IPS-15b (cell line): ENCODE measurements around the gene C3orf49.

Experiments used
- H3K27me3 ChIP-seq: one replicate; pipeline ENCODE4 v1.6.1; 2013; ENCODE audit warnings: low read length; ENCODE audit not compliant: control insufficient read depth, insufficient read depth
- H3K36me3 ChIP-seq: one replicate; pipeline ENCODE4 v1.6.1; 2013; ENCODE audit warnings: low read length; ENCODE audit not compliant: control insufficient read depth, insufficient read depth
- H3K4me1 ChIP-seq: one replicate; pipeline ENCODE4 v1.6.1; 2013; ENCODE audit warnings: mild to moderate bottlenecking, low read length; ENCODE audit not compliant: control insufficient read depth, insufficient read depth
- H3K4me3 ChIP-seq: one replicate; pipeline ENCODE4 v1.5.1; 2013; ENCODE audit warnings: low read depth, low read length
- H3K9ac ChIP-seq: one replicate; pipeline ENCODE4 v1.6.1; 2013; ENCODE audit warnings: low read depth, mild to moderate bottlenecking, low read length
- H3K9me3 ChIP-seq: one replicate; pipeline ENCODE4 v1.6.1; 2013; ENCODE audit warnings: mild to moderate bottlenecking, low read length; ENCODE audit not compliant: control insufficient read depth, insufficient read depth

The C3orf49 gene

GRCh38 chr3:63896332-63897030 lies 77.4 kb downstream of the C3orf49 start:
- Histone ChIP-seq H3K27me3 (no peaks in the 10 kb centered on the region), H3K9me3 (no peaks in the 10 kb centered on the region), H3K36me3 (no peaks in the 10 kb centered on the region), H3K4me3 (no peak overlapping the region), H3K9ac (no peak overlapping the region), H3K4me1 (peaks cover 4% of the 10 kb centered on the region)
